Thoracic aorta (tissue), 2 donors: ENCODE measurements around the gene PSMD12. TPM values are rescaled to one million over a fixed set of nuclear protein-coding genes. Genes with fewer than 3 reads are reported as not detected.

Source experiments
- ATAC-seq: fragments of 150-250 bp; one replicate; pipeline ENCODE4 v1.8.0; 2017; ENCODE audit warnings: low read depth; ENCODE audit not compliant: insufficient number of reproducible peaks, low FRiP score
- DNase-seq: peaks from one replicate; pipeline ENCODE4 v3.0.0-alpha.2; 2020; ENCODE audit warnings: low spot score
- H3K27ac ChIP-seq, 2 donors: fragments of 200-600 bp; sonication (generic); 1 replicate in 1 of 2; 2 replicates in 1 of 2; pipeline ENCODE4 v1.5.1; 2016; ENCODE audit warnings: mild to moderate bottlenecking in 2 of 2, moderate library complexity in 2 of 2
- H3K27me3 ChIP-seq: fragments of 200-600 bp; sonication (generic); replicated peaks from 2 replicates; pipeline ENCODE4 v1.6.0; 2016; ENCODE audit warnings: mild to moderate bottlenecking; ENCODE audit not compliant: insufficient read depth
- H3K36me3 ChIP-seq: fragments of 200-600 bp; sonication (generic); one replicate; pipeline ENCODE4 v1.5.1; 2016
- H3K4me1 ChIP-seq, 2 donors: fragments of 200-600 bp; sonication (generic); 1 replicate in 1 of 2; 2 replicates in 1 of 2; pipeline versions ENCODE4 v1.5.1 to v1.6.0; 2016; ENCODE audit warnings: low read depth in 2 of 2, mild to moderate bottlenecking in 1 of 2; ENCODE audit not compliant: control insufficient read depth in 1 of 2
- H3K4me3 ChIP-seq: fragments of 200-600 bp; sonication (generic); 2 replicates; pipeline ENCODE4 v1.5.1; 2016; ENCODE audit warnings: mild to moderate bottlenecking
- H3K9me3 ChIP-seq: fragments of 200-600 bp; sonication (generic); 2 replicates; pipeline ENCODE4 v1.5.1; 2016
- total RNA-seq, 2 donors: library from RNA; depleted of rRNA; stranded (reverse); fragments of >200 nt; gene quantifications; one replicate each; pipeline versions ENCODE4 v1.1.0 to v1.2.3, GENCODE V29; 2016
- TF ChIP-seq, protein P1 (sequence below): fragments of 200-600 bp; sonication (generic); IDR thresholded peaks from one replicate; pipeline ENCODE4 v1.5.1; 2019; ENCODE audit warnings: antibody characterized with exemption

PSMD12 gene
- total RNA-seq = 10 to 100 TPM; 18.3 to 29.5 TPM

DNA sequence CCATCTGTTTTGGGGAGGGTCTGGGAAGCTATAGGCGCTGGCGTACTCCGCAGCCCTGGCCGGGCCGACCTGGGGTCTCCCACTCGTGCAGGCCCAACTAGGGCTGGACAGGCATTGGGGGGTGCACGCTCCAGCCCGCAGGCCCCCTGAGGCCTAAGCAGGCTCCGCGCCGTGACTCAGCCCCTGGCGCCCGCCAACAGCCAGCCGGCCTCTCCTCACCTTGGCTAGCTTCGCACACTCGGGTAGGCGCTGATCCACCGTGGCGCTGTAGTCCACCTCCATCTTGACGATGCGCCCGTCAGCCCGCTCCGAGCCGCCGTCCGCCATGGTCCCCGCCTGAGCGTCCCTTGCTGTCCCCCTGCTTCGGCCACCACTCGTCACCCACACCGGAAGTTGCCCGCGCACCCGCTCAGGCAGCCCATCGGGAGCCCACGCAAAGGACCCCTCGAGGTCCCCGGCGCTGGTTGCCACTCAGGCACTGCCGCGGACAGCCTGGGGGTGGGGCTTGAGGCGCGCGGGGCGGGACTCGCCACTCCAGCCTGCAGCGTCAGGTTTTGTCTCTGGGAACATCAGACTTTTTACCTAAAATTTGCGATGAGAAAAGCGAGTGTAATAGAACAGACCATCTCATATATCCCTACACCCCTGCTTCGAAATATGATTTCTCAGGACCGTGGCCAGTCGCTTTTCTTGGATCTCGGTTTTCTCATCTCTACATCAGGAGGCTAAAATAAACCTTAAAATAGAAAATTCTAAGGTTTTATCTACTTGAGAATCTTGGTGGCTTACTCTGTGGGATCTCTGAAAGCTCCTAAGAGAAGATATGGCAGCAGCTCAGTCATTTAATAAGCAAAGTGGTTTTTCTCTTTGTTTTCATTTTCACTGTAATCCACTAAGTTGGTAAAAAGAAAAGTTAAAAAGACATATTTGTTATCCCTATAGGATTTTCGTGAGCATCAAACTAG is at the start of gene PSMD12:
Gene PSMD12, minus strand, starts transcription at position 385 of the 965 bp plus-strand sequence. Its CDS starts 58 bp downstream, at position 327.
- ATAC-seq (peak; percentile 89), DNase-seq (peak; percentile 75)
- H3K4me3 ChIP-seq = peak within 1 kb of the TSS; percentile 93
- H3K27ac ChIP-seq = peak within 1 kb of the TSS; percentile 89
- no peaks in the 10 kb centered on the region for H3K27me3 ChIP-seq
- peaks cover 25 to 40% of the 10 kb centered on the region in 2 donors for H3K4me1 ChIP-seq
- TF ChIP-seq, protein P1, sequence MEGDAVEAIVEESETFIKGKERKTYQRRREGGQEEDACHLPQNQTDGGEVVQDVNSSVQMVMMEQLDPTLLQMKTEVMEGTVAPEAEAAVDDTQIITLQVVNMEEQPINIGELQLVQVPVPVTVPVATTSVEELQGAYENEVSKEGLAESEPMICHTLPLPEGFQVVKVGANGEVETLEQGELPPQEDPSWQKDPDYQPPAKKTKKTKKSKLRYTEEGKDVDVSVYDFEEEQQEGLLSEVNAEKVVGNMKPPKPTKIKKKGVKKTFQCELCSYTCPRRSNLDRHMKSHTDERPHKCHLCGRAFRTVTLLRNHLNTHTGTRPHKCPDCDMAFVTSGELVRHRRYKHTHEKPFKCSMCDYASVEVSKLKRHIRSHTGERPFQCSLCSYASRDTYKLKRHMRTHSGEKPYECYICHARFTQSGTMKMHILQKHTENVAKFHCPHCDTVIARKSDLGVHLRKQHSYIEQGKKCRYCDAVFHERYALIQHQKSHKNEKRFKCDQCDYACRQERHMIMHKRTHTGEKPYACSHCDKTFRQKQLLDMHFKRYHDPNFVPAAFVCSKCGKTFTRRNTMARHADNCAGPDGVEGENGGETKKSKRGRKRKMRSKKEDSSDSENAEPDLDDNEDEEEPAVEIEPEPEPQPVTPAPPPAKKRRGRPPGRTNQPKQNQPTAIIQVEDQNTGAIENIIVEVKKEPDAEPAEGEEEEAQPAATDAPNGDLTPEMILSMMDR = no peak
- no peaks in the 10 kb centered on the region for H3K36me3 ChIP-seq
- no peaks in the 10 kb centered on the region for H3K9me3 ChIP-seq

DNA sequence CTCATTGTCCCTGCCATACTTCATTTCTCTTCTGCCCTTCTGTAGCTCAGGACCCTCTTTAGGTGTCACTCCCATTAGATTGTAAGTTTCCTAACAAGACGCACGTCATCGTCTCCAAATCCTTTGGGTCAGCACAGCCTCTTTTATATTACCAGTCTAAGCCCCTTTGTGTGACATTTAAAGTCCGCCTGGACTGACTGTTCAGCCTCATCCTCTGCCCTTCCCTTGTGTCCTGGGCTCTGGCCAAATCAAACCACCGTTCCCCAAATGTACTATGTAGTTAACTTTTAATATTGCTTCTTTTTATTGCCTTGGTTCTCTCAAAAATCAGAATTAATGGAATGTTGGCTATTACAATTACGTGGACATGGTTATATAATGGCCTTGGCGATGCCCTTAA is 48.9 kb upstream of the PSMD12 start:
- Histone ChIP-seq H3K4me3 (no peak overlapping the region), H3K27ac (no peak overlapping the region), H3K36me3 (no peaks in the 10 kb centered on the region), H3K27me3 (no peaks in the 10 kb centered on the region), H3K9me3 (peaks cover 3% of the 10 kb centered on the region), H3K4me1 (no peaks in the 10 kb centered on the region)
- no peak for ATAC-seq
- no peak for DNase-seq
- TF ChIP-seq, protein P1 = no peak

DNA sequence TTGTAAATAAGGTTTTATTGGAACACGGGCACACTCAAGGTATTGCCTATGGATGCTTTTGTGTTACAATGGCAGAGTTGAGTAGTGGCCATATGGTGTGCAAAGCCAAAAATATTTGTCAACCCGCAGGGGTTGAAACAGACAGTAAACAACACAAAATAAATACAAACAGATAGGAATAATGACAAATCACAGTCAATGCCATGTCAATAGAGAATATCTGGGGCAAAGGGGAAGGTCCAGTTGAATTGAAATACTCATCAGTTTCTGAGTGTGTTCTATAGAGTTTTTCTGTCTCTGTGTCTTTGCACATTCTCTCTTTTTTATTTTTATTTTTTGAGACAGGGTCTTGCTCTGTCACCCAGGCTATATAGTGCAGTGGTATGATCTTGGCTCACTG is 48.2 kb upstream of the PSMD12 start:
- Histone ChIP-seq H3K4me1 (no peaks in the 10 kb centered on the region), H3K9me3 (peaks cover 3% of the 10 kb centered on the region), H3K4me3 (no peak overlapping the region), H3K27ac (no peak overlapping the region), H3K27me3 (no peaks in the 10 kb centered on the region), H3K36me3 (no peaks in the 10 kb centered on the region)
- TF ChIP-seq, protein P1 = no peak
- no peak for DNase-seq
- ATAC-seq = no peak

DNA sequence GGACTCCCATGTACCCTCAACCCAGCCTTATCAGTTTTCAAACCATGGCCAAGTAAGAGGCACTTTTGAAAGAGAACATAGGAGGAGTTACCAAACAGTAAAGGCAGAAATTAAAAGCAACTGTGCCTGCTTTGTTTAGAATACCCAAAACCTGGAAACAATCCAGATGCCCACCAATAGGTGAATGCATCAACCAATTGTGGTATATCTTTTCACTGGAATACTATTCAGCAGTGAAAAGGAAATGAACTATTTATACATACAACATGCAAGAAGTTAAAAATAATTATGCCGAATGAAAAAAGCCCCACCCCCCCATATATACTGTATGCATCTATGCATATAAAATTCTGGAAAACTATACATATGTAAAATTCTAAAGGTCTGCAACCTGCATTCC is 47.8 kb upstream of the PSMD12 start:
- TF ChIP-seq, protein P1 = no peak
- H3K27ac ChIP-seq = no peak overlapping the region
- ATAC-seq = no peak

DNA sequence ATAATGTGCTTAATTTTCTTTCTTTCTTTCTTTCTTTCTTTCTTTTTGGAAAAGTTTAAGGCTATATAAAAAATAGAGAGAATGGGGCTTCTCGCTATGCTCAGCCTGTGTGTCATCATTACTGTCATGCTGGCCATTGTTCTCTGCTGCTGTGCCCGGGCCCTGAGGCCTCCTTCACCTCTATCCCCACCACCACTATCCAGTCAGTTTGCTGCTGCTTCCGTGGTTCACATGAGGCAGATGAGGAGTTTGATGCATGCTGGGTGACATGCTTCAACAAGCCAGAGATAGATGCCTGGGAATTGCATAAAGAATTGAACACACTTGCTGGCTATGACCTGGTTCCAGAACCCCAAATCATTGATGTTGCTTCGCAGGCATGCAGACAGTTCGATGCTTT is 47.0 kb upstream of the PSMD12 start:
- DNase-seq = no peak
- H3K4me3 ChIP-seq = no peak overlapping the region
- no peak overlapping the region for H3K27ac ChIP-seq
- TF ChIP-seq, protein P1 = no peak
- H3K36me3 ChIP-seq = no peaks in the 10 kb centered on the region
- peaks cover 3% of the 10 kb centered on the region for H3K9me3 ChIP-seq
- H3K27me3 ChIP-seq = no peaks in the 10 kb centered on the region
- no peak for ATAC-seq
- no peaks in the 10 kb centered on the region for H3K4me1 ChIP-seq

More for the DNA sequence above, 47.8 kb upstream of the PSMD12 start:
- H3K9me3 ChIP-seq = peaks cover 3% of the 10 kb centered on the region
- H3K4me3 ChIP-seq = no peak overlapping the region
- DNase-seq = no peak
- no peaks in the 10 kb centered on the region for H3K36me3 ChIP-seq
- H3K27me3 ChIP-seq = no peaks in the 10 kb centered on the region
- H3K4me1 ChIP-seq = no peaks in the 10 kb centered on the region
